ENCODE results near the gene MYL7. TPM values are rescaled to one million over a fixed set of nuclear protein-coding genes. Genes with fewer than 3 reads are reported as not detected.

Gene MYL7
- total RNA-seq, 2 donors from 2014 or later, result 1.4 TPM; not detected in 1

DNA sequence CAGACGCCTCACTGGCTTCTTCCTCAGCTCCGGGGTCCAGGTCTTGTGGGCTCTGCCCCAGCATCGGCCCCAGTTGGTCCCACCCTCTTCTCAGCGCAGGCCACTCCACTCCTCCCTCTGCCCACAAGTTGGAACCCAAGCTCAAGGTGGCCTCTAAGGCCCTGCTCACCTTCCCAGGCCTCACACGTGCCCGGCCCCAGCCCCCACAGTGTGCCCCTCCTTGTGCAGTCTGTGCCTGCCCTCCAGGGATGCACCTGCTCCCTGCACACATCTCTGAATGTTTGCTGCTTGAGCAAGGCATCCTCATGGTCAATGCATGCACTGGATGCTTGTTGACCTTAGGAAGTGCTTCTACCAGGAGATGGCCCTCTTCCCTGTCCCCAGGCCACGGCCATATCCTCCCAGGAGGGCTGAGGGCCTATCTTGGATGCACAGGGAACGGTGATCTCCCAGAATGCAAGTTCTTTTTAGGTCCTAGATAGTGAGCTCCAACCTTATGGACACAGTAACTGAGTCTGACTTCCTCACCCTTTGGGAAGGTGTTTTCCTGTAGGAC, 44.7 kb downstream of the MYL7 start:
- no peak for DNase-seq (ENCODE audit: low spot score)
- intact Hi-C loops (cut with DNase I), result no loop called here

- DNase-seq (ENCODE audit: low spot score), result no peak
- intact Hi-C loops (cut with DNase I), result no loop called here
Measured at GRCh38 chr7:44095781-44096180, 45.4 kb downstream of the MYL7 start.

GRCh38 chr7:44094883-44095592, 46.1 kb downstream of the MYL7 start:
- intact Hi-C loops (cut with DNase I), result no loop called here
- DNase-seq (ENCODE audit: low spot score), result no peak

DNA sequence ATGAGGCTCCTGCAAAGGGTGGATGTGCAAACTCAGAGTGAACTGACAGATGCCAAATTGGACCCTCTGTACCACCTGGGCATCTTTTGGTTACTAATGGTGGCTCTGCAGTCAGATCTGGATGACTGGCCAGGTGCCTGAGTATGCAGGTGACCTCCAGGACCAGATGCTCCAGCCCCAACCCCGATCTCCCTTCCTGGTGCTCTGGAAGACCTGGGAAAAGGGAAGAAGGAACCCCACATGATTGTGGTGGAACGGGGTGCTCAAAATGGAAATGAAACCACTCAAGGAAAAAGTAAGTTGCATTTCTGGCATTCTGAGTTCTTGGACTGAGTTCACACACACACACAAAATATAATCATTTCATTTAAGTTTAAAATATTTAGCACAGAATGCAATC, 46.8 kb downstream of the MYL7 start:
- DNase-seq (ENCODE audit: low spot score), result no peak
- intact Hi-C loops (cut with DNase I), result no loop called here

DNA sequence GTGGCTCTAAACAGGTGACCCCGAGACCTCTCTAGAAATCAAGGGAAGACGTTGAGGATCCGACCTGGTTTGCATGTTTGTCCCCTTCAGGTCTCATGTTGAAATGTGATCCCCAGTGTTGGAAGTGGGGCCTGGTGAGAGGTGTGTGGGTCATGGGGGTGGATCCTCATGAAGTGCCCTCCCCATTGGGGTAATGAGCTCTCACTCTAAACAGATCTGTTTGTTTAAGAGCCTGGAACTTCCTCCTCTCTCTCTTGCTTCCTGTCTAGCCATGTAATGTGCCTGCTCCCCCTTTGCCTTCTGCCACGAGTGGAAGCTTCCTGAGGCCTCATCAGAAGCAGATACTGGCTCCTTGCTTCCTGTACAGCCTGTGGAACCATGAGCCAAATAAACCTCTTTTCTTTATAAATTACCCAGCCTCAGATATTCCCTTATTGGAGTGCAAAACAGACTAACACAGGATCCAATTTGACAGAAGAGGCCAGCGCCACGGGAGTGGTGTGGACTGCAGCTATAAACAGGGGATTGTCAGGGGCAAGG, 48.0 kb downstream of the MYL7 start:
- no peak for DNase-seq (ENCODE audit: low spot score)
- intact Hi-C loops (cut with DNase I), result no loop called here

Other genes with a start within 250 kb of the MYL7 start
- gene URGCP, start 234.7 kb downstream of the MYL7 start, total RNA-seq, result 10 to 100 TPM; 27.9 to 37.5 TPM
- 10 to 100 TPM; 23.7 to 33.0 TPM for gene UBE2D4, start 214.9 kb downstream of the MYL7 start, total RNA-seq
- gene SPDYE1, start 143.4 kb downstream of the MYL7 start, total RNA-seq, result not detected
- gene DBNL, start 96.6 kb downstream of the MYL7 start, total RNA-seq, result 10 to 100 TPM; 82.8 to 91.0 TPM
- 1 to 10 TPM; 1.6 to 2.1 TPM for gene PGAM2, start 75.8 kb downstream of the MYL7 start, total RNA-seq
- gene POLM, start 58.8 kb downstream of the MYL7 start, total RNA-seq, result 10 to 100 TPM in 1 of 2 donors, 1 to 10 TPM in 1; 9.4 to 16.9 TPM
- gene AEBP1, start 37.0 kb downstream of the MYL7 start, total RNA-seq, result 100 to 1,000 TPM; 783 to 919 TPM
- gene POLD2, start 17.8 kb downstream of the MYL7 start, total RNA-seq, result 10 to 100 TPM; 39.9 to 60.0 TPM
- gene GCK, start 48.1 kb upstream of the MYL7 start, total RNA-seq, result under 1 TPM; 0.51 to 0.81 TPM
- gene YKT6, start 59.6 kb upstream of the MYL7 start, total RNA-seq, result 10 to 100 TPM; 56.7 to 71.8 TPM
- 1 to 10 TPM; 1.2 to 3.5 TPM for gene CAMK2B, start 184.3 kb upstream of the MYL7 start, total RNA-seq

Measured in posterior vena cava (tissue), 2 donors.